ENCODE results near the gene SERTAD2.

Gene SERTAD2

GRCh38 chr2:64685430-64685829 is 31.7 kb upstream of the SERTAD2 start:
- no peak for DNase-seq

GRCh38 chr2:64683771-64684510 is 30.2 kb upstream of the SERTAD2 start:
- Mint-ChIP-seq H3K4me1 (ENCODE audit: low read depth in 2 of 2) (peaks cover 2 to 6% of the 10 kb centered on the region in 2 donors), H3K27me3 (no peaks in the 10 kb centered on the region), H3K27ac (no peak overlapping the region), H3K9me3 (no peaks in the 10 kb centered on the region), H3K4me3 (no peak overlapping the region), H3K36me3 (ENCODE audit: insufficient read depth) (peaks cover 2% of the 10 kb centered on the region)
- ATAC-seq (replicated peaks), result no peak
- DNase-seq, result no peak

More at GRCh38 chr2:64685430-64685829, 31.7 kb upstream of the SERTAD2 start:
- no peak for ATAC-seq (replicated peaks)
- no peak overlapping the region for H3K4me3 Mint-ChIP-seq
- no peak overlapping the region for H3K27ac Mint-ChIP-seq
- H3K9me3 Mint-ChIP-seq, result no peaks in the 10 kb centered on the region
- no peaks in the 10 kb centered on the region for H3K27me3 Mint-ChIP-seq
- H3K36me3 Mint-ChIP-seq (ENCODE audit: insufficient read depth), result peaks cover 2% of the 10 kb centered on the region
- peaks cover 2 to 6% of the 10 kb centered on the region in 2 donors for H3K4me1 Mint-ChIP-seq (ENCODE audit: low read depth in 2 of 2)

GRCh38 chr2:64681479-64681967 is 27.8 kb upstream of the SERTAD2 start:
- Mint-ChIP-seq H3K27me3 (no peaks in the 10 kb centered on the region), H3K36me3 (ENCODE audit: insufficient read depth) (peaks cover 2% of the 10 kb centered on the region), H3K27ac (no peak overlapping the region), H3K4me3 (no peak overlapping the region), H3K4me1 (ENCODE audit: low read depth in 2 of 2) (peaks cover 0 to 14% of the 10 kb centered on the region in 2 donors), H3K9me3 (no peaks in the 10 kb centered on the region)
- DNase-seq (no peak), ATAC-seq (replicated peaks) (no peak)

GRCh38 chr2:64679673-64680425 is 26.1 kb upstream of the SERTAD2 start:
- no peak overlapping the region for H3K27ac Mint-ChIP-seq
- H3K36me3 Mint-ChIP-seq (ENCODE audit: insufficient read depth), result peaks cover 2% of the 10 kb centered on the region
- DNase-seq (no peak), ATAC-seq (replicated peaks) (no peak)
- H3K27me3 Mint-ChIP-seq, result no peaks in the 10 kb centered on the region
- H3K4me1 Mint-ChIP-seq (ENCODE audit: low read depth in 2 of 2), result peaks cover 0 to 14% of the 10 kb centered on the region in 2 donors
- no peak overlapping the region for H3K4me3 Mint-ChIP-seq
- H3K9me3 Mint-ChIP-seq, result no peaks in the 10 kb centered on the region

- Mint-ChIP-seq H3K27me3 (no peaks in the 10 kb centered on the region), H3K9me3 (no peaks in the 10 kb centered on the region), H3K36me3 (ENCODE audit: insufficient read depth) (no peaks in the 10 kb centered on the region), H3K4me3 (no peak overlapping the region), H3K27ac (no peak overlapping the region), H3K4me1 (ENCODE audit: low read depth in 2 of 2) (peaks cover 0 to 14% of the 10 kb centered on the region in 2 donors)
- DNase-seq (no peak), ATAC-seq (replicated peaks) (no peak)
Measured at GRCh38 chr2:64678771-64679590, 25.3 kb upstream of the SERTAD2 start.

- no peaks in the 10 kb centered on the region for H3K36me3 Mint-ChIP-seq (ENCODE audit: insufficient read depth)
- H3K27me3 Mint-ChIP-seq, result no peaks in the 10 kb centered on the region
- H3K4me3 Mint-ChIP-seq, result no peak overlapping the region
- peaks cover 0 to 14% of the 10 kb centered on the region in 2 donors for H3K4me1 Mint-ChIP-seq (ENCODE audit: low read depth in 2 of 2)
- DNase-seq (no peak), ATAC-seq (replicated peaks) (no peak)
- H3K9me3 Mint-ChIP-seq, result no peaks in the 10 kb centered on the region
- no peak overlapping the region for H3K27ac Mint-ChIP-seq
Measured at GRCh38 chr2:64677530-64677929, 23.8 kb upstream of the SERTAD2 start.

- H3K4me3 Mint-ChIP-seq, result no peak overlapping the region
- DNase-seq, result no peak
- H3K27ac Mint-ChIP-seq, result no peak overlapping the region
Measured at GRCh38 chr2:64675860-64676259, 22.1 kb upstream of the SERTAD2 start.

GRCh38 chr2:64672708-64673107 is 19.0 kb upstream of the SERTAD2 start:
- H3K27me3 Mint-ChIP-seq, result no peaks in the 10 kb centered on the region
- H3K4me3 Mint-ChIP-seq, result no peak overlapping the region
- H3K9me3 Mint-ChIP-seq, result no peaks in the 10 kb centered on the region
- H3K36me3 Mint-ChIP-seq (ENCODE audit: insufficient read depth), result peaks cover 8% of the 10 kb centered on the region
- H3K27ac Mint-ChIP-seq, result no peak overlapping the region
- ATAC-seq (replicated peaks), result no peak
- H3K4me1 Mint-ChIP-seq (ENCODE audit: low read depth in 2 of 2), result peaks cover 3 to 8% of the 10 kb centered on the region in 2 donors
- DNase-seq, result no peak

More at GRCh38 chr2:64675860-64676259, 22.1 kb upstream of the SERTAD2 start:
- H3K9me3 Mint-ChIP-seq, result no peaks in the 10 kb centered on the region
- no peaks in the 10 kb centered on the region for H3K27me3 Mint-ChIP-seq
- H3K4me1 Mint-ChIP-seq (ENCODE audit: low read depth in 2 of 2), result peaks cover 0 to 8% of the 10 kb centered on the region in 2 donors
- no peak for ATAC-seq (replicated peaks)
- peaks cover 7% of the 10 kb centered on the region for H3K36me3 Mint-ChIP-seq (ENCODE audit: insufficient read depth)

- H3K36me3 Mint-ChIP-seq (ENCODE audit: insufficient read depth), result peaks cover 8% of the 10 kb centered on the region
- H3K9me3 Mint-ChIP-seq, result no peaks in the 10 kb centered on the region
- peaks cover 12 to 14% of the 10 kb centered on the region in 2 donors for H3K4me1 Mint-ChIP-seq (ENCODE audit: low read depth in 2 of 2)
- DNase-seq (no peak), ATAC-seq (replicated peaks) (no peak)
- H3K4me3 Mint-ChIP-seq, result no peak overlapping the region
- no peaks in the 10 kb centered on the region for H3K27me3 Mint-ChIP-seq
- H3K27ac Mint-ChIP-seq, result no peak overlapping the region
Measured at GRCh38 chr2:64670047-64670446, 16.3 kb upstream of the SERTAD2 start.

- no peak overlapping the region for H3K27ac Mint-ChIP-seq
- DNase-seq (no peak), ATAC-seq (replicated peaks) (no peak)
- peaks cover 12 to 14% of the 10 kb centered on the region in 2 donors for H3K4me1 Mint-ChIP-seq (ENCODE audit: low read depth in 2 of 2)
- no peaks in the 10 kb centered on the region for H3K27me3 Mint-ChIP-seq
- H3K9me3 Mint-ChIP-seq, result no peaks in the 10 kb centered on the region
- peaks cover 8% of the 10 kb centered on the region for H3K36me3 Mint-ChIP-seq (ENCODE audit: insufficient read depth)
- H3K4me3 Mint-ChIP-seq, result no peak overlapping the region
Measured at GRCh38 chr2:64669288-64669687, 15.6 kb upstream of the SERTAD2 start.

- DNase-seq, result no peak
- Mint-ChIP-seq H3K36me3 (ENCODE audit: insufficient read depth) (peaks cover 8% of the 10 kb centered on the region), H3K4me3 (no peak overlapping the region), H3K4me1 (ENCODE audit: low read depth in 2 of 2) (peaks cover 12 to 14% of the 10 kb centered on the region in 2 donors), H3K27me3 (no peaks in the 10 kb centered on the region), H3K27ac (no peak overlapping the region), H3K9me3 (no peaks in the 10 kb centered on the region)
- ATAC-seq (replicated peaks), result no peak
Measured at GRCh38 chr2:64668542-64668941, 14.8 kb upstream of the SERTAD2 start.

GRCh38 chr2:64667535-64667934 is 13.8 kb upstream of the SERTAD2 start:
- Mint-ChIP-seq H3K27ac (peak overlapping the region; percentile 14 to 36), H3K4me3 (peak overlapping the region; percentile 9 to 50), H3K36me3 (ENCODE audit: insufficient read depth) (peaks cover 8% of the 10 kb centered on the region), H3K27me3 (no peaks in the 10 kb centered on the region), H3K4me1 (ENCODE audit: low read depth in 2 of 2) (peaks cover 12 to 14% of the 10 kb centered on the region in 2 donors), H3K9me3 (no peaks in the 10 kb centered on the region)
- ATAC-seq (replicated peaks), result no peak
- DNase-seq, result no peak

GRCh38 chr2:64666810-64667438 is 13.2 kb upstream of the SERTAD2 start:
- Mint-ChIP-seq H3K9me3 (no peaks in the 10 kb centered on the region), H3K4me3 (peak overlapping the region; percentile 9 to 50), H3K36me3 (ENCODE audit: insufficient read depth) (peaks cover 4% of the 10 kb centered on the region), H3K27ac (peak overlapping the region; percentile 14 to 36), H3K4me1 (ENCODE audit: low read depth in 2 of 2) (peaks cover 12 to 14% of the 10 kb centered on the region in 2 donors), H3K27me3 (no peaks in the 10 kb centered on the region)
- DNase-seq, result no peak
- no peak for ATAC-seq (replicated peaks)
